ENCODE data around the gene NHS. TPM values are rescaled to one million over a fixed set of nuclear protein-coding genes. Genes with fewer than 3 reads are reported as not detected.
A peak's percentile ranks its signal among the peaks of the same experiment; 100 is the strongest.

NHS gene
- total RNA-seq, 2 donors from 2014 or later, result under 0.01 to 1.3 TPM

DNA sequence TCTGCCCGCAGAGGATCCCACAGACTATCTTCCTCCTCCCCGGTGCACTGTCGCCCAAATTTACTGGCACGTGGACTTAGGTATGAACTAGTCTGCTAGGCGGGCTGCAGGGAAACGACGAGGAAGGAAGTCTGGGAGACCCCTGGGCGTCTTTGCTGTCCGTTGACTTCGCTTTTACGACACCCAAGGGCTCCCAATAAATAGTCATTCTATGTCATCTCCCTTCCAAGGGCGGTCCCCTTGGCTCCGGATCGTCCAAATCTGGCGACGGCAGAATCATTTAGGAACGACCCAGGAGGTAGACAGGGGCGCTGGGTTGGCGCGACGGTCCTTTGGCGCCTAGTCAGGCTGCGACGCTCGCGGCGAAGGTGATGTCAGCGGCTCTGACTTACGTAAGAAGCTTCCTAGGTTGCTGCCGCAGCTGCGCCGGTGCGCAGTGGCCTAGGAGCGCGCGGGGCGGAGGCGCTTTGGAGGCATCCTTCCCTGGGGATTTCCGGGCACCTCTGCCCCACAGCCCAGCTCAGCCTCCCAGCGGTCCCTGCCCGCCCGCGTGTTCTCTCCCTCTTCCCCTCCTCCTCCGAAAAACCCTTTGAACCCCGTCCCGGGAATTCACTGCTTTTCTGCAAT, 2.2 kb downstream of the NHS start:
- ATAC-seq, result no peak

DNA sequence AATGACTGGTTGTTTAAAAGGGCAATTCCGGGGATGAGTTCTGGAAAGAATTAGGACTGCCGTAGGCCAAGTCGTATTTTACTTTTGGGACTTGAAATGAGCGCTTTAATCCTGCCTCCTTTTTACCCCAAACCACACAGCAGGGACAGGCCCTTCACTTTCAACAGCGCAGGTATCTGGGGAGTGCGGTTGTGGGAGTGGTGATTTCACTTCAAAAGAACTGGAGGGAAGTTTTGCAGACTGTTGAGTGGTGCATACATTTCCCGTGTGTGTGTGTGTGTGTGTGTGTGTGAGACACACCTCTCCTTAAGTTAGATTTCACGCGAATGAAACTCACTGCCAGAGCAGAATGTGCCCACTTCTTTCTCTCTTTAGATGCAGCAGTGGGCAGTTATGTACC, 2.8 kb downstream of the NHS start:
- Histone ChIP-seq H3K27me3 (no peaks in the 10 kb centered on the region), H3K27ac (no peak overlapping the region), H3K9me3 (no peaks in the 10 kb centered on the region), H3K4me1 (peaks cover 8% of the 10 kb centered on the region), H3K4me3 (no peak overlapping the region), H3K36me3 (replicated peaks in 1 of 2; ENCODE audit: insufficient read depth in 1 of 2, low read depth in 2 of 2) (no peaks in the 10 kb centered on the region)
- DNase-seq (no peak), ATAC-seq (no peak)
- WGBS, 2 donors, result 31 to 40% methylated on average over 7 to 9 of the region's 9 CpGs
- no peak for TF ChIP-seq POLR2A (IDR thresholded peaks at IDR 0.05)
- TF ChIP-seq, protein P1, sequence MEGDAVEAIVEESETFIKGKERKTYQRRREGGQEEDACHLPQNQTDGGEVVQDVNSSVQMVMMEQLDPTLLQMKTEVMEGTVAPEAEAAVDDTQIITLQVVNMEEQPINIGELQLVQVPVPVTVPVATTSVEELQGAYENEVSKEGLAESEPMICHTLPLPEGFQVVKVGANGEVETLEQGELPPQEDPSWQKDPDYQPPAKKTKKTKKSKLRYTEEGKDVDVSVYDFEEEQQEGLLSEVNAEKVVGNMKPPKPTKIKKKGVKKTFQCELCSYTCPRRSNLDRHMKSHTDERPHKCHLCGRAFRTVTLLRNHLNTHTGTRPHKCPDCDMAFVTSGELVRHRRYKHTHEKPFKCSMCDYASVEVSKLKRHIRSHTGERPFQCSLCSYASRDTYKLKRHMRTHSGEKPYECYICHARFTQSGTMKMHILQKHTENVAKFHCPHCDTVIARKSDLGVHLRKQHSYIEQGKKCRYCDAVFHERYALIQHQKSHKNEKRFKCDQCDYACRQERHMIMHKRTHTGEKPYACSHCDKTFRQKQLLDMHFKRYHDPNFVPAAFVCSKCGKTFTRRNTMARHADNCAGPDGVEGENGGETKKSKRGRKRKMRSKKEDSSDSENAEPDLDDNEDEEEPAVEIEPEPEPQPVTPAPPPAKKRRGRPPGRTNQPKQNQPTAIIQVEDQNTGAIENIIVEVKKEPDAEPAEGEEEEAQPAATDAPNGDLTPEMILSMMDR (IDR thresholded peaks at IDR 0.05), result no peak
- intact Hi-C loops (cut with DNase I), result no loop called here

More for the DNA sequence above, 2.2 kb downstream of the NHS start:
- Histone ChIP-seq H3K36me3 (replicated peaks in 1 of 2; ENCODE audit: insufficient read depth in 1 of 2, low read depth in 2 of 2) (no peaks in the 10 kb centered on the region), H3K4me3 (no peak overlapping the region), H3K9me3 (no peaks in the 10 kb centered on the region), H3K27me3 (no peaks in the 10 kb centered on the region), H3K4me1 (peaks cover 8% of the 10 kb centered on the region), H3K27ac (no peak overlapping the region)
- 1 to 9% methylated on average over 8 to 36 of the region's 46 CpGs for WGBS, 2 donors
- intact Hi-C loops (cut with DNase I), result no loop called here
- no peak for TF ChIP-seq POLR2A (IDR thresholded peaks at IDR 0.05)
- TF ChIP-seq, protein P1 (IDR thresholded peaks at IDR 0.05), result no peak
- peak in 3 of 4 donors; percentile 3 to 19 (median 8) for DNase-seq

DNA sequence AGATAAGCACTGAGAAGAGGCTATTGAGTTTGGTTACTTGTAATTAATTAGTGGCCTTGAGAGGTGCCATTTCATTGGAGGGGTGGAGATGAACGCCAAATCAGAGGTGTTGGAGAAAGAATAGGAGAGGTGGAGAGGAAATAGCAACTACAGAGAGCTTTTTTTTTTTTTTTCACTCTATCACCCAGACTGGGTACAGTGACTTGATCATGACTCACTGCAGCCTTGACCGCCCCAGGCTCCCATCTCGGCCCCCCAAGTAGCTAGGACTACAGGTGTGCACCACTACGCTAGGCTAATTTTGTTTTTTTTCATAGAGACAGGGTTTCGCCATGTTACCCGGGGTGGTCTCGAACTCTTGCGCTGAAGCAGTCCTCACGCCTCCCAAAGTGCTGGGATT, 5.2 kb downstream of the NHS start:
- no peaks in the 10 kb centered on the region for H3K36me3 ChIP-seq (replicated peaks in 1 of 2; ENCODE audit: insufficient read depth in 1 of 2, low read depth in 2 of 2)
- no peaks in the 10 kb centered on the region for H3K27me3 ChIP-seq
- WGBS, 2 donors, result 86 to 88% methylated on average over 9 of the region's 9 CpGs
- no peaks in the 10 kb centered on the region for H3K9me3 ChIP-seq
- no peak for ATAC-seq
- TF ChIP-seq, protein P1 (IDR thresholded peaks at IDR 0.05), result no peak
- TF ChIP-seq POLR2A (IDR thresholded peaks at IDR 0.05), result no peak
- no peak overlapping the region for H3K27ac ChIP-seq
- intact Hi-C loops (cut with DNase I), result no loop called here
- DNase-seq, result no peak
- peaks cover 8% of the 10 kb centered on the region for H3K4me1 ChIP-seq
- no peak overlapping the region for H3K4me3 ChIP-seq

DNA sequence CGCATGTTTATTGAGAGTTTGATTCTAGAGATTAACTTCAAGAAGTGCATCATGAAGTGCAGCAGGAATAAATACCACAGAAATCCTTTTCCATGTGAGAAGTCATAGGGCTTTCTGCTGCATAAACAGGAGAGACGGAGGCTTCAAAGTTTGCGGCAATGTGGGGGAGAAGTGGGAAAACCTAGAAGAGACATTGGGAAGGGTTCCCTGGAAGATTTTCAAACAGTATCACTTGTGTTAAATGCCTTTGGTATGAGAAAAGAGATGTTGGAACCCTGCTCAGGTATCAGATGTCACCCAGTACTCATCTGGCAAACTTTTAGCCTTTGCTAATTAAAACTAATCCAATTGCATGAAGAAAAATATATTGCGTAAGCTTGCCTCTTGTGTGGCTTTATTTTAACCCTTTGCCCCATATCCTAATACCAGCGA, 15.4 kb downstream of the NHS start:
- Histone ChIP-seq H3K27me3 (no peaks in the 10 kb centered on the region), H3K36me3 (replicated peaks in 1 of 2; ENCODE audit: insufficient read depth in 1 of 2, low read depth in 2 of 2) (no peaks in the 10 kb centered on the region), H3K27ac (no peak overlapping the region), H3K4me3 (no peak overlapping the region), H3K9me3 (no peaks in the 10 kb centered on the region), H3K4me1 (no peaks in the 10 kb centered on the region)
- no peak for DNase-seq
- TF ChIP-seq POLR2A (IDR thresholded peaks at IDR 0.05), result no peak
- no peak for ATAC-seq
- 88 to 93% methylated on average over 5 of the region's 5 CpGs for WGBS, 2 donors
- intact Hi-C loops (cut with DNase I), result no loop called here

DNA sequence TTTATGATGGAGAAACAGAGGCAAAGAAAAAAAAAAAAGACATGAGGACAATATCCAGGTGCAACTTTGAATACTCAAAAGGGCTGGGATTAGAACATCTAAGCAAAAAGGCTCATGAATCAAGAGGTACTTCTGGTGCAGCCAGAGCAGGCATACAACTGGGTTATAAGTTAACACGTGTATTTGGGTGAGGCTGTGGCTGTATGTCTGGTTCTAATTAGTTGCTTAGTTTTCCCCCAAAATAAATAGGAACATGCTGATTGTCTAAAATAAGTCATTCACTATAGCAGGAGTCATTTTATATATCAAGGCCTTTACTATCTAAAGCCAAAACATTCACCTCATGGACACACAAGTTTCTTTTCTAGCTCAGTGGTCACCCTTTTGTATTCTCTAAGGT, 20.2 kb downstream of the NHS start:
- WGBS, 2 donors, result 75% methylated on average over 1 of the region's 1 CpG
- ATAC-seq, result no peak
- TF ChIP-seq, protein P1 (IDR thresholded peaks at IDR 0.05), result no peak

More for the DNA sequence above, 20.2 kb downstream of the NHS start:
- intact Hi-C loops (cut with DNase I), result no loop called here
- Histone ChIP-seq H3K4me3 (no peak overlapping the region), H3K27ac (no peak overlapping the region), H3K9me3 (no peaks in the 10 kb centered on the region), H3K36me3 (replicated peaks in 1 of 2; ENCODE audit: insufficient read depth in 1 of 2, low read depth in 2 of 2) (no peaks in the 10 kb centered on the region), H3K27me3 (no peaks in the 10 kb centered on the region), H3K4me1 (no peaks in the 10 kb centered on the region)
- no peak for DNase-seq

All from body of pancreas (tissue), 4 donors.